GM21786 (cell line): Measurements from ENCODE around the gene TMEM250.
A peak's percentile ranks its signal among the peaks of the same experiment; 100 is the strongest.
"Not testable (repeated sequence)": the region's sequence is repeated elsewhere in the genome, so short reads cannot be mapped to it uniquely, and the experiment has no call there.

Experiments
- ATAC-seq: cut with Tn5 transposase; IDR thresholded peaks from one replicate; pipeline ENCODE4 v1.9.1; 2021; ENCODE audit not compliant: unreplicated experiment

The TMEM250 gene, protein sequence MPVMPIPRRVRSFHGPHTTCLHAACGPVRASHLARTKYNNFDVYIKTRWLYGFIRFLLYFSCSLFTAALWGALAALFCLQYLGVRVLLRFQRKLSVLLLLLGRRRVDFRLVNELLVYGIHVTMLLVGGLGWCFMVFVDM

DNA sequence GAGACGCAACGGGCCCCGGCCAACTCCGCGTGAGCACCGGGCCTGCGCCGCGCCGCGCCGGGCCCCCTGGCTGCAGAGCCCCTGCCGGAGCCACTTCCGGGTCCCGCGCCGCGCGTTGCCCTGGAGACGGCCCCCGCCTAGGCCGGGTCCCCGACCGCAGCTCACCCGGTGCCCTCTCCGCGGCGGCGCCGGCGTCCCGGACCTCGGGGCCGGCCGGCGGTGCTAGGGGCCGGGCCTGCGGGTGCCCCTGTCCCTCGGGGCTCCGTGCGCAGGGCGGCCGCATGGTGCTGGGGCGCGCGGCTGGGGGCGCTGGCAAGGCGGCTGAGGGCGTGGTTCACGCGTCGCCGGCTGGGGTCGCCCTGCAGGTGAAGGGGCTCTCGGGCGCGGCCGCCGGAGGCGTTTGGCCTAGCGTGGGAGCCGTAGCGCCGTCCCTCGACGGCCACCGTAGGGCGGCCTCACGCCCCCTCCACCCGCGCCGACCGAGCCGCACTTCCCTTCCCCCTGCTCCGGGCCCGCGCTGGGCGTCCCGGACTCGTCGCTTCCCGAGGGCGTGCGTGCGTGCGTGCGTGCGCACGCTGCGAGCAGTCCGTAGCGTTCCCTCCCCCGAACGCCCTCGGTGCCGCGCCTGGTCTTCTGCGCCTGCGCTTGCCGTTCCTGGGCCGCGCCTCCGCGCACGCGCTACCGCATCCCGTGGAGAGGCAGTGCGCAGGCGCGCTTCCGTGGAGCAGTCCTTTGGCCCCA, at the start of gene TMEM250:
Gene TMEM250 (minus strand): TSS at position 556 of the 741 bp plus-strand sequence. CDS start 1,975 bp downstream, outside the sequence.
- peak; percentile 65 for ATAC-seq

DNA sequence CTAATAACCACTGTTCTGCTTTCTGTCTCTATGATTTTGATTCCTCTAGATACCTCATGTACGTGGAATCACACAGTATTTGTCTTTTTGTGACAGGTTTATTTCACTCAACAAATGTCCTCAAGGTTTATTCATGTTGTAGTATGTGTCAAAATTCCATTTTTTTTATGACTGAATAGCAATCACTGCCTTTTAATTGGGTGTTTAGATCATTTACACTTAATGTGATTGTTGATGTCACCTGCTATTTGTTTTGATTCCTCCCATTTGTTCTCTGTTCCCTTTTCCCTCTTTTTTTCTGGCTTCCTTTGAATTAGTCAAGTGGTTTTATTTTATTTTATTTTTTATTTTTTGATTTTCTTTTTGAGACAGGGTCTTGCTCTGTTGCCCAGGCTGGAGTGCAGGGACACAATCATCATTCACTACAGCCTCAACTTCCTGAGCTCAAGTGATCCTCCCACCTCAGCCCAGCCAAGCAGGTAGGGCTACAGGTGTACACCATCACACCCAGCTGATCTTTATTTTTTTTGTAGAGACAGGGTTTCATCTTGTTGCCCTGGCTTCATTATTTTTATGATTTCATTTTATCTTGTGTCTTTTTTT, 44.7 kb upstream of the TMEM250 start:
- ATAC-seq: no peak

DNA sequence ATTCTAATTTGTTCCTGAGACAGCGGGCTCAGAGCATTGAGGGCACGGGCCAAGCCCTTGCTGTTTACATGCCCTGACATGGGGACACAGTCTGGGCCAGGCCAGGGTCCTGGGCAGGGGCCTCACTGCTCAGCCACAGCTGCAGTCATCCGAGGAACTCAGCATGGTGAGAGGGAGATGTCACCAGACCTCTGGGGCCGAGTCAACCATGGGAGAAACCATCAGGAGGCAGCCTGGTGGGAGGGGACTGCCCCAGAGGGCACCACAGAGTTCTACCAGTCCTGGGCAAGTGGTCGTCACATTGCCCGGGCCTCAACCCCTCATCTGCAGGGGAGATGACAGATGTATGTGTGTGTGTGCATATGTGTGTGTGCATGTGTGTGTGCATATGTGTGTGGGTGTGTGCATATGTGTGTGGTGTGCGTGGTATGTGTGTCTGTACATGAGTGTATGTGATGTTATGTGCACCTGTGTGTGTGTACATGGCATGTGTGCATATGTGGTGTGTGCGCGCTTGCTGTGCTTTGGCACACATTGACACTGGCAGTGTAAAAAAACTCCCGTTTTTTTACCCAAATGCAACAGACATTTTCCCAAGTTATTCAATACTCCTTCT, 42.4 kb upstream of the TMEM250 start:
- ATAC-seq: no peak

DNA sequence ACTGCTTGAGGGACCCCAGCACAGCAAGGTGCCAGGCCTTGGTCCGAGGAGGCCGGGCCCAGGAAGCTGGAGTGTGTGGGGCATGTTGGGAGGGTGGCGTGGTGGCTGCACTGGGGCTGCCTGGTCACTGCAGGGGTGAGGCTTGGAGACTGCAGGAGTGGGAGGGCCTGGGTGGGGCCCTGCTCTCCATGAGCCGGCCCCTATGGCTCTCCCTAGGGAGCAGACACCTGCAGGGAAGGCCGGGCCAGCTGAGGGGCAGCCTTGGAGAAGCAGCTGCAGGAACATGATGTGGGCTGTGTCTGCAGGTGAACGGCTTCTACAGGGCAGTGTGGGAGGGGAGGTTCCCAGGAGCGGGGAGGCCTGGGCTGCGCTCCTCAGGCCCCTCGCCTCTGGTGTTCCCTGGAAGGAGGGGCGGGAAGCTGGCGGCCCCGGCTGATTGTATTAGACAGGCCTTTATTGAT, 41.7 kb upstream of the TMEM250 start:
- no peak for ATAC-seq

DNA sequence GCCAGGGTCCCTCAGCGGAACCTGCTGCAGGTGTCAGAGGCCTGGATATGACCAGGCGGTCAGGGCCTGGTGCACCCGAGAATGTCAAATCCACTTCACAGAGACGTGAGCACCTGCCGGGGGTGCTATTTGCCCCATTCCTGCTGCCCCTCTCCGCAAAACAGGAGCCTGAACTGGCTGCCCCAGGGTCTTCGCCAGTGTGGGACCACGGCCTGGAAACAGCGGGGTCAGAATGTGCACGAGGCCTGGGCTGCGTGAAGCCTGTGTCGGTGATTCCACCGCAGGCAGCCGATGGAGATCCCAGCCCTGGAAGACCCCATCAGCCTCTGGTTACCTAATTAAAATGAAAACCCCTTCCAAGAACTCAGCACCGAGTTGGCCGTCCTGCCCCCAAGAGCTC, 41.2 kb upstream of the TMEM250 start:
- no peak for ATAC-seq

DNA sequence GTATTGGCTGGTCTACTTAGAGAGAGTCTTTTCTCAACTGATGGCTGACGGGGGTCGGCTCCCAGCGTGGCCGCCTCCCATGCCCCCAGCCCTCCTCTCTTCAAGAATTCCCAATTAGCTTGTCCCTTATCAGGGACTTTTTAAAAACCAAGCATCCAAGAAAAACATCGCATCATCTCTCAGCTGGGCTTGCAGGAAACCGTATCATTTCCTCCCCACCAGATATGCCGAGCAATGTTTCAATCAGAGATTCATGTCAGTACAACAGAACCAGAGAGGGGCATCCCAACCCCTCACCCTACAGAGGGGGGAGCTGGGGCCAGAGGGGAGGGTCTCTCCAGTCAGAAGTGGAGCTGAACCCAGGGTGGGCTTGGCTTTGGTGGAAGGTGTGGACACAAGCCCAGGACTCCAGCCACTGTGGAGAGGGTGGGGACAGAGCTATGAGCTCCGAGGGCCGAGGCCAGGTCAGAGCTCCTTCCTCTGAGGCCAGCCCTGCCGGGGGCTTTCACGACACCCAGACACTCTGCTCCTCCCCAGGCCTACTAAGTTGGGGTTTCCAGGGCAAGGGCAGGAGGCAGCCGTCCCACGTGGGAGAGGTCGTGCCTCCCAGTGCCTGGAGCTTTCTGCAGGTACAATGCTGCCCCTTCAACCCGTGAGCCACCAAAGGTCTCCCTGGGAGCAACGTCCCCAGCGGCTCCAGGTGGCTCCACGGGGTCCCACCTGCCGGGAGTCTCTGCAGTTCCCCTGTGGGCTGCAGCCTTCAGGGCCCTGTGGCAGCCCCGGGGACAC, 39.0 kb upstream of the TMEM250 start:
- ATAC-seq: no peak

DNA sequence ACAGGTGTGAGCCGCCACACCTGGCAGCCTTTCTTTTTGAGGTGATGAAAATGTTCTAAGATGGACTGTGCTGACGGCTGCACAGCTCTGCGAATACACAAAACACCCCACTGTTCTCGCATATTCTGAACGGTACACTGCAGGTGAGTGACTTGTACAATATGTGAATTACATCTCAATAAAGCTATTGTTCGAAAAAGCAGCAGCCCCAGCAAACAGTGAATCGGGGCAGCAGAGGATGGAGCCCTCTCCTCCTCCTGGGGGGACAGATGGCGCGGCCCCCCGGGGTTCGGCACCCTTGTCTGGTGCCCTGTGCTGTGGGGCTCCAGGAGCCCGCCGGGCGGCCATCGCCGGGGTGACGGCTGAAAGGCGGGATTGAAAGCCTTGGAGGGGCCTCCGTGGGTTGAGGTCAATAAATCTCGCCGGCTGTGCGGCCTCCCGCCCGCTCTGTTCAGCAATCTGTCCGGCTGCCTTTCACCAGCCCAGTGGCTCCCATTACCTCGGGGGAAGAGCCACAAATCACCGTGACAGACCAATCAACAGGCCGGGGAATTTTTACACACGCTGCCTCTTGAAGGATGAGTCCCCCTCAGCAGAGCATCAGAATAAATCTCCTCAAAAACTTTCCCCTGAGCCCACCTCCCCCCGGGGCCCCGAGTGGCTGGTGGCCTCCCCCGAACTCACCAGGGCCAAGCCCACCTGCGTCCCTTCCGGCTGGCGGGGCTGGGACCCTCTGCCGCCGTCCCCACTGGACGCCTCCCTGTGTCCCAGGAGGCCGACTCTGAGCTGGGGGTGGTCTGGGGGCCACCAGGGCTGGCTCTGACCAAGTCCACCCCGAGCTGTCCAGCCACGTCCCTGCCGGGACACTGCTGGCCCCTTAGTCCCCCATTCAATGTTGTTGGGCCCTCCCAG, 37.8 kb upstream of the TMEM250 start:
- ATAC-seq: no peak

DNA sequence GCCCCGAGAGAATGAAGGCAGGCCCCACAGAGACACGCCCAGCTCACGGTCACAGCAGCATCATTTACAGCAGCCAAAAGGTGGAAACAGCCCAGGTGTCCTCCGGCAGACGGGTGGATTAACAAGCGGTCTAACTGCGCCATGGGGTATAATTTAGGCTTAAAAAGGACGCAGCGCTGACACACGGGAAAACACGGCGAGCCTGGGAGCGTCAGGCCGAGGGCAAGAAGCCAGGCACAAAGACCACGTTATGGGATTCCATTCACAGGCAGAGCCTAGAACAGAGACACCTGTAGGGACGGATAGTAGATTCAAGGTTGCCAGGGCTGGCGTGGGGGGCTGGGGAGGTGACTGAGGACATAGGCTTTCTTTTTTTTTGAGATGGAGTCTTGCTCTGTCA, 36.9 kb upstream of the TMEM250 start:
- no peak for ATAC-seq

DNA sequence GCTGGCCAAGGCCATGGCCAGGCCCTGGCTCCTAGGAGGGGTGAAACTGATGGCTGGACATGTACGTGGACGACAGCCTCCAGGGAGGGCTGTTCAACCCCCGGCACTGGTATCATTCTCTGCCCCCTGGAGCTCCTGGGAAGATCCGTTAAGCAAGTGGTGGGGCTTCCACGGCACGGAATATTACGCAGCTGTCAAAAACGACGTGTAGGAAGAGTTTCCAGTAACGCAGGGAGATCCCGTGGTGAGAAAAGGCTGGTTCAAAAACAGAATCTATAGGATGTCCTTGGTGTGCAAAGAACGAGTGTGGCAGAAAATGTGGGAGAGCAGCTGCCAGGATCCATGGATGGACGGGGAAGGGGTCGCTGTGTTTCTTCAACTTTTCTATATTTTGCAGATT, 36.3 kb upstream of the TMEM250 start:
- no peak for ATAC-seq

DNA sequence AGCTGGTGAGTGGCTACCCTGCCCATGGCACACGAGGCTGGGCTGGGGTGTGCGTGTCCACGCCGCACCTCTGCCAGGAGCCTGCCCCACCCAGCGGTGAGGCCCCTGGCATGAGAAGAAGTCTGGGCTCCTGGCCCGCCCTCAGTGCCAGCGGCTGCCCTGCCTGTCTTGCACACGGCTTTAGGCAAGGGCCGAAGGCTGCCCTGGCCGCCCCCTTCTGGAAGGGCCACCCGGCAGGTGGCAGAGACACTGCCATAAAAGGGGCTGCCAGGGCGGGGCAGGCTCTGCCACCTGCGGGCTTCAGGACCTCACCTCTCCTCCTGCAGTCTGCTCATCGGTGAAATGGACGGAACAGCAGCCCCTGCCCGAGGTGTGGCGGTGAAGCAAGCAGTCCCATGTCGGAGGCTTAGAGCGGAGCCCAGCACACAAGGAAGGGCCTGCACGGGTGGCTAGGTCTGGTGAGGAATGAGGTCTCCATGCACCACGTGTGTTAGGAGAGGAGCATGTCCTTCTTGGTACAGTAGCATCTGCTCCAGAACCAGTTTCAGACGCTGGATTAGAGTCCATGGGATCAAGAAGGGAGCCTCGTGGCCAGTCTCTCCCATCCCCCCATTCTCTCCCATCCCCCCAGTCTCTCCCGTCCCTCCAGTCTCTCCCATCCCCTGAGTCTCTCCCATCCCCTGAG, 34.8 kb upstream of the TMEM250 start:
- ATAC-seq: no peak

DNA sequence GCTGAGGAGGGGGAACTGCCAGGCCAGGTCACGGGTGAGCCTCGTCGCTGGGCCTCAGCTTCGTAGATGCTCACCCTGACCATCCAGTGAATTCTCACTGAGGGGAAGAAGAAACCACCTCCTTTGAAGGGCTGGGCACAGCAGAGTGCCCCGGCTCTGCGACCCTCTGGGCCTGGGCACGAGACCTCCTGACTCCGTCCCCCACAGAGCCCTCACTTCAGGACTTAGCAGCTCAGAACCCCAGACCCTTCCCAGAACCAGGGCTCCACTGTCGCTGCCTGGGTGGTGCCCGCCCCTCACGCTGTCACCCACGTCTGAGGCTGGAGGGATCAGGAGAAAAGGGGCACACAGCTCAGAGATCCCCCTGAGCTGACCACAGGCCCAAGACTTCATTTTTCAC, 34.3 kb upstream of the TMEM250 start:
- ATAC-seq: no peak

DNA sequence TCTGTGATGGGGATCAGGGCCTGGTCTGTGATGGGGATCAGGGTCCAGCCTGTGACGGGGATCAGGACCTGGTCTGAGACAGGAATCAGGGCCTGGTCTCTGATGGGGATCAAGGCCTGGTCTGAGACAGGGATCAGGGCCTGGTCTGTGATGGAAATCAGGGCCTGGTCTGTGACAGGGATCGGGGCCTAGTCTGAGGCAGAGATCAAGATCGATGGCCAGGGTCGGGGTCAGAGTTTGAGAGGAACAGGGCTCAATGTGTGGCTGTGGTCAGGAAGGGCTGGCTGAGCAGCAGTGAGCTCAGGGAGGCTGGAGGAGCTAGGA, 33.8 kb upstream of the TMEM250 start:
- ATAC-seq: no peak

DNA sequence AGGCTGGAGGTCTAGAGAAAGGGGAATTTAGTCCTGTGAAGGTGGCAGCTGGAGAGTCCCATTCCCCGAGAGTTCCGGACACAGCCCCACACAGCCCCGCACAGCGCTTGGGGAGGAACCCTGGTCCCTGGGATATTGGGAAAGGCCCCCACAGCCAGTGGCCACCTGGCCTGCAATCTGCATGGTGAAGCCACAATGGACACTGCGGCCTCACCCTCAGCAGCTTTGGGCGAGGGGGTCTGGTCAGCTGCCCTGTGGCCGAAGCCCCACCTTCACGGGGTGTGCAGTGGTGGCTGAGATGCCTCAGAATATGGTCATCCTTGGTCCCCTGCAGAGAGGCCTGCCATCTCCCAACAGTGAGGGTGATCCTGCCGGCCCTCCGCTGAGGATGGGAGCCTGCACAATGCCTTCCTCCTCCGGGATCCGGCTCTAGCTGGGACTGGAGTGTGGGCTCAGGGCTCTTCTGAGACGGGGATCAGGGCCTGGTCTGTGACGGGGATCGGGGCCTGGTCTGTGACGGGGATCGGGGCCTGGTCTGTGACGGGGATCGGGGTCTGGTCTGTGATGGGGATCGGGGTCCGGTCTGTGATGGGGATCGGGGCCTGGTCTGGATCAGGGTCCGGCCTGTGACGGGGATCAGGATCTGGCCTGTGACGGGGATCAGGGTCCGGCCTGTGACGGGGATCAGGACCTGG, 33.3 kb upstream of the TMEM250 start:
- ATAC-seq: no peak

DNA sequence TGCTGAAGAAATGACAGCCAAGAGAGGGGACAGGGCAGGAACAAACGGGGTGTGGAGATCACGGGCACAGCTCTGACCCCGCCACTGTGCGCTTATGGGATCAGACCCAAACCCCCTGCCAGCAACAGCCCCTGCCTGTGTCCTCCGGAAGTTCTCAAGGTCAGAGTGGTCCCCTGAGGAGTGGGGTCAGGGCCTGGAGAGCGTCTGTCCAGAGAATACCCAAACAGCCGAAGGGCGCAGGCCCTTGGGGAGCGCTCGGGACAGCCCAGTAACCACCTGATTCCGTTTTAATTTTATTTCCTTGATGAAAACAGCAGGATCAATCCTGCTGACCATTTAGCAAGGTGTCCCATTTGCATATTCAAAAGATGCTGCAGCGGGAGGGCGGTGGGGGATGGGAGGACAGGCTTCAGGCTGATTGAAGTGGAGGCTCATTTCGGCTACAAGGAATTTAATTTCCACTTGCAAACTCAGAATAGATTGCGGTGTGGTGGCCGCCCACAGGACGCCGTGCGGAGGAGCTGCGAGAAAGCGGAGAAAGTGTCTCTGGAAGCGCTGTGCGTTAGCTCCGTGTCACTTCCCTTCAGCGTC, 32.6 kb upstream of the TMEM250 start:
- ATAC-seq: no peak

DNA sequence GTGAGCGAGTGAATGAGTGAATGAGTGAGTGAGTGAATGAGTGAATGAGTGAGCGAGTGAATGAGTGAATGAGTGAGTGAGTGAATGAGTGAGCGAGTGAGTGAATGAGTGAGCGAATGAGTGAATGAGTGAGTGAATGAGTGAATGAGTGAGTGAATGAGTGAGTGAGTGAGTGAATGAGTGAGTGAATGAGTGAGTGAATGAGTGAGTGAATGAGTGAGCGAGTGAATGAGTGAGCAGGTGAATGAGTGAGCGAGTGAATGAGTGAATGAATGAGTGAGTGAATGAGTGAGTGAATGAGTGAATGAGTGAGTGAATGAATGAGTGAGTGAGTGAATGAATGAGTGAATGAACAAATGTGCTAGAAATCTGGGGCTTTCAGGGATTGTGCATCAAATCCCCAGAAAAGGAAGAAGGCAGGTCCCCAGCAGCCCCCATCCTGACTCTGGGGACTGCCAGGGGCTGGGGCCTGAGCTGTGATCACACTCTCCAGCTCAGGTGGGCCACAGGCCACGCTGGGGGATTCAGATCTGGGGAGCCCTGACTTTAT, 32.1 kb upstream of the TMEM250 start:
- not testable (repeated sequence) for ATAC-seq

DNA sequence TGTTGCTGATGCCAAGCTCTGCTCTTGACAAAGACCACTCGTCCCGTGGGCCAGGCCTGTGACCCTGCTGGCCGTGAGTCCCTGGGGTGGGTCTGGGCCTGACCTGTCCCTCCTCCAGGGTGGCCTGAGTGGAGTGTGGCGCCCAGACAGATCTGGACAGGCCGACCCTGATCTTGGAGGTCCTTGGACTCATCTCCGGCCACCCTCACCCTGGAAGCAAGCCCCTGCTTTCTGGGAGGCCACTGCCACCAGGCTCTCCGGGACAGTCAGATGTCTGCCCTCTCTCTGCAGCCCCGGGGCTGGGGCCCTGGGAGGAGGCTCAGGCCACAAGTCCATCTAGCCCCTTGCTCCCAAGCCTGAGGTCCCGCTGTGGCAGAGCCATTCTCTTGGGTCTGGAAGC, 31.2 kb upstream of the TMEM250 start:
- ATAC-seq: no peak

DNA sequence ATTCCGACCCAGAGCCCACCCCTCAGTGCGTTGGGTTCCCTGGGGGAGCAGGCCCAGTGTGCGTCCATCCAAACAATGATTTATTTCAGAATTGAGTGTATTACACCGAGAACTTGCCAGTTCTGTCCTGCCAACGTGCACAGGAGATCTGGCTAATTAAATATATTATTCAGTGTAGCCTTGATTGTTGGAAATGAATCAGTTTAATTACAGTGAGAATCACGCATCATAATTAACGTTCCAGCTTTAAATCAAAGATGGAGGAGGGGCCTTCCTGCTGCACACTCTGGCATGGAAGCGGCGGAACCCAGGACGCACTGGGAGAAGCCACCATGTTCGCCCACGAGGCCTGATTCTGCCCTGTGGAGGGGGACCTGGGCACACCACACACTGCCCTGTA, 30.7 kb upstream of the TMEM250 start:
- no peak for ATAC-seq

DNA sequence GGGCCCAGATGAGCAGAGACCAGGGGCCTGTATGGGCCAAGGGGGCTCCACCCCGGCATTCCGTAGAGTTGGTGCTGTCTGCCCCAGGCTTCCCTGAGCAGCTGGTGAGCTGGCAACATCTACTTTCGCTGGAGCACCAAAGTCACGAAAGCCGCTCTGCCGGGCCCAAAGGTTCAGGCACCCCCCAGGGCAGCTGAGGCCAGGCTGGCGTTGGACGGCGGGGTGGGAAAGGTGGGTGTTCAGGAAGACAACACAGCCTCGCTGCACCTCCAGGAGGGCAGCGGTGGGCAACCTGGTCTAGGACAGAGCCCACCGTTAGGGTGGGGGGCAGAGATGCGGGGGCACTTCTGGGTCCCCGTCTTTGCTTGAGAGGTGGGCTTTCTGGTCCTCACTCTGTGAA, 30.1 kb upstream of the TMEM250 start:
- ATAC-seq: no peak
